Muscle of leg (tissue), 11 donors: Measurements from ENCODE around the gene CDCA5. TPM values are rescaled to one million over a fixed set of nuclear protein-coding genes. Genes with fewer than 3 reads are reported as not detected.

ENCODE experiments used
- DNase-seq: peaks from one replicate; pipeline ENCODE4 v3.0.0; 2013
- H3K27ac ChIP-seq: one replicate; pipeline ENCODE4 v1.5.1; 2013; ENCODE audit warnings: mild to moderate bottlenecking, low read length, control low read depth
- H3K27me3 ChIP-seq: one replicate; pipeline ENCODE4 v1.6.1; 2013; ENCODE audit warnings: low read length; ENCODE audit not compliant: control insufficient read depth, insufficient read depth
- H3K36me3 ChIP-seq: one replicate; pipeline ENCODE4 v1.6.1; 2013; ENCODE audit warnings: low read length; ENCODE audit not compliant: control insufficient read depth, insufficient read depth
- H3K4me1 ChIP-seq: one replicate; pipeline ENCODE4 v1.6.1; 2013; ENCODE audit warnings: low read length; ENCODE audit not compliant: control insufficient read depth, insufficient read depth
- H3K4me3 ChIP-seq: one replicate; pipeline ENCODE4 v1.5.1; 2013; ENCODE audit warnings: low read length, control low read depth
- H3K9me3 ChIP-seq: replicated peaks from 2 replicates; pipeline ENCODE4 v1.6.1; 2013; ENCODE audit warnings: low read depth, low read length; ENCODE audit not compliant: control insufficient read depth
- WGBS: methylation state at CpG from one replicate; pipeline ENCODE4 v1.1.5; 2013; ENCODE audit warnings: missing lambda C conversion rate; ENCODE audit not compliant: insufficient coverage; 5-methylcytosine and 5-hydroxymethylcytosine counted together
- polyA plus RNA-seq, 8 donors: library from polyadenylated mRNA; unstranded; fragments of 120-200 nt; gene quantifications; one replicate each; pipeline versions ENCODE4 v1.2.1 to v1.2.3, GENCODE V29; 2013; ENCODE audit warnings: inconsistent platforms in 1 of 8, low replicate concordance in 1 of 8; ENCODE audit not compliant: insufficient read length in 8 of 8, insufficient read depth in 1 of 8
- total RNA-seq: library from RNA; stranded (reverse); fragments of 120-200 nt; gene quantifications from one replicate; pipeline ENCODE4 v1.2.4, GENCODE V29; 2013

Gene CDCA5
- total and polyA plus RNA-seq, 9 donors, result 6.6 to 17.0 (median 14.3) TPM

GRCh38 chr11:65112546-65113360, 28.9 kb upstream of the CDCA5 start:
- H3K27ac ChIP-seq, result peak overlapping the region; percentile 29
- H3K4me1 ChIP-seq, result peaks cover 42% of the 10 kb centered on the region
- H3K4me3 ChIP-seq, result peak overlapping the region; percentile 58
- WGBS, result under 1% methylated on average over 49 of the region's 57 CpGs
- DNase-seq, result no peak
- H3K27me3 ChIP-seq, result peaks cover 7% of the 10 kb centered on the region
- H3K36me3 ChIP-seq, result peaks cover 37% of the 10 kb centered on the region
- no peaks in the 10 kb centered on the region for H3K9me3 ChIP-seq

- WGBS, result 1% methylated on average over 60 of the region's 64 CpGs
- Histone ChIP-seq H3K9me3 (no peaks in the 10 kb centered on the region), H3K36me3 (peaks cover 41% of the 10 kb centered on the region), H3K27ac (peak within 1 kb of the TSS; percentile 62), H3K4me3 (peak within 1 kb of the TSS; percentile 58), H3K4me1 (peaks cover 42% of the 10 kb centered on the region), H3K27me3 (peaks cover 7% of the 10 kb centered on the region)
- peak; percentile 96 for DNase-seq
Measured at GRCh38 chr11:65111744-65112545, 28.1 kb upstream of the CDCA5 start, which contains the start of gene TM7SF2. TM7SF2 (plus strand) TSS chr11:65111872; CDS start chr11:65112016, 144 bp downstream.

GRCh38 chr11:65111159-65111743, 27.4 kb upstream of the CDCA5 start:
- peaks cover 42% of the 10 kb centered on the region for H3K36me3 ChIP-seq
- H3K9me3 ChIP-seq, result no peaks in the 10 kb centered on the region
- H3K4me3 ChIP-seq, result no peak overlapping the region
- peaks cover 35% of the 10 kb centered on the region for H3K4me1 ChIP-seq
- H3K27ac ChIP-seq, result no peak overlapping the region
- H3K27me3 ChIP-seq, result peaks cover 7% of the 10 kb centered on the region
- 61% methylated on average over 31 of the region's 31 CpGs for WGBS
- no peak for DNase-seq

GRCh38 chr11:65110354-65110861, 26.6 kb upstream of the CDCA5 start:
- Histone ChIP-seq H3K27ac (no peak overlapping the region), H3K27me3 (peaks cover 7% of the 10 kb centered on the region), H3K4me3 (no peak overlapping the region), H3K36me3 (peaks cover 37% of the 10 kb centered on the region), H3K4me1 (peaks cover 30% of the 10 kb centered on the region), H3K9me3 (no peaks in the 10 kb centered on the region)
- DNase-seq, result peak; percentile 88
- WGBS, result 19% methylated on average over 8 of the region's 18 CpGs

GRCh38 chr11:65109231-65110198, 25.7 kb upstream of the CDCA5 start:
- 87% methylated on average over 33 of the region's 36 CpGs for WGBS

DNA sequence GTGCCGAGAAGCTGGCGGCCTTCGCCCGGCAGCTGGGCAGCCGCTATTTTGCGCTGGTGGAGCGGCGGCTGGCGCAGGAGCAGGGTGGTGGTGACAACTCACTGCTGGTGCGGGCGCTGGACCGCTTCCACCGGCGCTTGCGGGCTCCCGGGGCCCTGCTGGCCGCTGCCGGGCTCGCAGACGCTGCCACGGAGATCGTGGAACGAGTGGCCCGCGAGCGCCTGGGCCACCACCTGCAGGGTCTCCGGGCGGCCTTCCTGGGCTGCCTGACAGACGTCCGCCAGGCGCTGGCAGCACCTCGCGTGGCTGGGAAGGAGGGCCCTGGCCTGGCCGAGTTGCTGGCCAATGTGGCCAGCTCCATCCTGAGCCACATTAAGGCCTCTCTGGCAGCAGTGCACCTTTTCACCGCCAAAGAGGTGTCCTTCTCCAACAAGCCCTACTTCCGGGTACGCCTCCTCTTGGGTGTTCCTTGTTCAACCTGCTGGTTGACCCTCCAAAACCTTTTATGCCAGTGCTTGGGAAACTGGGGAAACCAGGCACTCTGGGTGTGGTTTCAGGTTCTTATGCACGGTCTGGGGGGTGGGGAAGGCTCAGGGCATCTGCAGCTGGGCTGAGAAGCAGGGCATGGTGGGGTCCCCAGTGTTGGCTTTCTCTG, 24.8 kb upstream of the CDCA5 start:
- no peak overlapping the region for H3K27ac ChIP-seq
- H3K27me3 ChIP-seq, result peaks cover 7% of the 10 kb centered on the region
- peaks cover 27% of the 10 kb centered on the region for H3K4me1 ChIP-seq
- no peaks in the 10 kb centered on the region for H3K9me3 ChIP-seq
- 91% methylated on average over 38 of the region's 38 CpGs for WGBS
- H3K36me3 ChIP-seq, result peaks cover 32% of the 10 kb centered on the region
- DNase-seq, result no peak
- no peak overlapping the region for H3K4me3 ChIP-seq

More at GRCh38 chr11:65109231-65110198, 25.7 kb upstream of the CDCA5 start:
- Histone ChIP-seq H3K4me1 (peaks cover 30% of the 10 kb centered on the region), H3K9me3 (no peaks in the 10 kb centered on the region), H3K27me3 (peaks cover 7% of the 10 kb centered on the region), H3K36me3 (peaks cover 32% of the 10 kb centered on the region), H3K27ac (no peak overlapping the region), H3K4me3 (no peak overlapping the region)
- DNase-seq, result no peak

GRCh38 chr11:65107751-65108468, 24.1 kb upstream of the CDCA5 start:
- Histone ChIP-seq H3K9me3 (no peaks in the 10 kb centered on the region), H3K27ac (no peak overlapping the region), H3K4me3 (no peak overlapping the region), H3K4me1 (peaks cover 20% of the 10 kb centered on the region), H3K27me3 (peaks cover 4% of the 10 kb centered on the region), H3K36me3 (peaks cover 33% of the 10 kb centered on the region)
- WGBS, result 93% methylated on average over 52 of the region's 52 CpGs
- DNase-seq, result no peak

DNA sequence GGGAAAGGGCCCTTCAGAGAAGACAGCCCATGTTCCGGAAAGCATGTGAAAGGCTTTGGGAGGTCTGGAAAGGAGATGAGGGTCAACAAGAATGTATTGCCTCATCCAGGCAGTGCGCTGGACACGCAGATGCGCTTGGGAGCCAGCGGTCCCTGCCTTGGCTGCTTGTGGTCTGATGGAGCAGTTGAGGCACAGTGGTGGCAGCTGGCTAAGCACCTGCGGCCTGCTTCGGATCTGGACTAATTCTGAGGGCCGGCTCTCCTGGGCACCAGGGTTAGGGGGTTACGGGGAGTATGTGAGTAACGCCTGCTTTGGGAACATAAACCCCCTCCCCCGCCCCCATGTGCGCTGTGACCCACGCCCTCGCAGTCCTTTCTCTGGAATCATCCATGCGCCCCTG, 23.2 kb upstream of the CDCA5 start:
- WGBS, result 92% methylated on average over 9 of the region's 15 CpGs
- H3K36me3 ChIP-seq, result peaks cover 42% of the 10 kb centered on the region
- no peaks in the 10 kb centered on the region for H3K27me3 ChIP-seq
- H3K9me3 ChIP-seq, result no peaks in the 10 kb centered on the region
- no peak overlapping the region for H3K4me3 ChIP-seq
- H3K27ac ChIP-seq, result no peak overlapping the region
- peaks cover 13% of the 10 kb centered on the region for H3K4me1 ChIP-seq
- no peak for DNase-seq
